ENCODE results near the gene UBE3A.

UBE3A gene

DNA sequence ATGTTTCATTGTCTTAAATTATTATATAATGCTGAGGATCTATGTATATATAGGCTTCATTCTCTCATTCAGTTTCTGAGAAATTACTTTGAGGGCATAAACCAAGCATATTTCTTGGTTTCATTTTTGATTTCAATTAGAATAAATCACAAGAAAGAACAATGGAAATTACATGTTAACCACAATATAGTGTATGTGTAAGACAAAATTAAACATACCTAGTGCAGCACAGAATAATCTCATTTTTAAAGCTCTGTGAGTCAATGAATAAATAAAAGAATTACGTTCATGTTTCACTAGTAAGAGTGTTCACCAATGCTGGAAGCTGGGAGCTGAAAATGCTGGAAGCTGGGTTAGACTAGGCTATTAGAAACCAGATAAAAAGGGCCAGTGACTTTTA, 72.8 kb downstream of the UBE3A start:
- Histone ChIP-seq H3K4ac (ENCODE audit: low read depth, low read length) (no peak overlapping the region), H4K8ac (ENCODE audit: low read depth, low read length) (no peak overlapping the region), H3K36me3 (ENCODE audit: control insufficient read depth, insufficient read depth, low read length) (peaks cover 1% of the 10 kb centered on the region), H3K79me1 (ENCODE audit: low read length) (peaks cover 2% of the 10 kb centered on the region), H3K27ac (ENCODE audit: low read depth, low read length) (no peak overlapping the region), H2BK120ac (ENCODE audit: low read depth, low read length) (no peak overlapping the region), H3K18ac (ENCODE audit: low read length) (no peak overlapping the region), H3K23ac (ENCODE audit: low read length) (no peak overlapping the region), H3K4me1 (ENCODE audit: control insufficient read depth, low read depth, low read length) (no peaks in the 10 kb centered on the region), H3K4me2 (ENCODE audit: low read length) (no peak overlapping the region), H3K56ac (ENCODE audit: low read length) (no peak overlapping the region), H3K9ac (ENCODE audit: low read length) (no peak overlapping the region), H3K4me3 (ENCODE audit: low read length) (no peak overlapping the region), H3K79me2 (ENCODE audit: control insufficient read depth, insufficient read depth, low read length) (peaks cover 2% of the 10 kb centered on the region), H4K5ac (ENCODE audit: low read length) (no peak overlapping the region), H3K27me3 (ENCODE audit: insufficient read depth, low read length, poor library complexity) (no peaks in the 10 kb centered on the region), H2BK15ac (replicated peaks; ENCODE audit: low read depth) (no peak overlapping the region), H2BK5ac (ENCODE audit: low read length) (no peak overlapping the region), H2AK5ac (ENCODE audit: low read length) (no peak overlapping the region)
- no CpG with 5 or more reads among the region's 1 CpG for WGBS (ENCODE audit: extremely low coverage, insufficient coverage, low lambda C conversion rate)
- no peak for DNase-seq

DNA sequence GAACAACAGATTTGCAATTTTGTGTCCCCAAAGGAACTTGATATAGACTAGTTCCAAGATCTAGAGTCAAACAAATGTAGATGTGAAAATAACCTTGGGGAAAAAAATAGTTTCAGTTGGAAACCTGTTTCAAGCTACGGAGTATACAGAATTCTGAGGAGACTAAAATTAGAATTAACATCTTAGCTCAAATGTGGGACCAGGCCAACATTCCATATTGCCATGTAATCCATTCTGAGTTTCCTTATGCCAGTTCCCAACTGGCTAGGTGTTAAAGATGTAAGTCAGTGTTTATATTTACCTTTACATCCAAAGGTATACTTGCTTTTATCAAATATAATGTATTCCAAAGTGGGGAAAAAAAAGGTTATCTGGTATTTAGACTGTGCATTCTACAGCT, 76.3 kb downstream of the UBE3A start:
- no CpG with 5 or more reads among the region's 1 CpG for WGBS (ENCODE audit: extremely low coverage, insufficient coverage, low lambda C conversion rate)
- Histone ChIP-seq H3K79me1 (ENCODE audit: low read length) (peaks cover 2% of the 10 kb centered on the region), H3K36me3 (ENCODE audit: control insufficient read depth, insufficient read depth, low read length) (no peaks in the 10 kb centered on the region), H2BK15ac (replicated peaks; ENCODE audit: low read depth) (no peak overlapping the region), H3K79me2 (ENCODE audit: control insufficient read depth, insufficient read depth, low read length) (peaks cover 2% of the 10 kb centered on the region), H3K18ac (ENCODE audit: low read length) (no peak overlapping the region), H3K4me2 (ENCODE audit: low read length) (no peak overlapping the region), H2BK120ac (ENCODE audit: low read depth, low read length) (no peak overlapping the region), H3K9ac (ENCODE audit: low read length) (no peak overlapping the region), H2AK5ac (ENCODE audit: low read length) (no peak overlapping the region), H3K27me3 (ENCODE audit: insufficient read depth, low read length, poor library complexity) (no peaks in the 10 kb centered on the region), H2BK5ac (ENCODE audit: low read length) (no peak overlapping the region), H3K4me3 (ENCODE audit: low read length) (no peak overlapping the region), H3K56ac (ENCODE audit: low read length) (no peak overlapping the region), H4K8ac (ENCODE audit: low read depth, low read length) (no peak overlapping the region), H3K23ac (ENCODE audit: low read length) (no peak overlapping the region), H3K27ac (ENCODE audit: low read depth, low read length) (no peak overlapping the region), H4K5ac (ENCODE audit: low read length) (no peak overlapping the region), H3K4ac (ENCODE audit: low read depth, low read length) (no peak overlapping the region), H3K4me1 (ENCODE audit: control insufficient read depth, low read depth, low read length) (no peaks in the 10 kb centered on the region)
- DNase-seq, result no peak

DNA sequence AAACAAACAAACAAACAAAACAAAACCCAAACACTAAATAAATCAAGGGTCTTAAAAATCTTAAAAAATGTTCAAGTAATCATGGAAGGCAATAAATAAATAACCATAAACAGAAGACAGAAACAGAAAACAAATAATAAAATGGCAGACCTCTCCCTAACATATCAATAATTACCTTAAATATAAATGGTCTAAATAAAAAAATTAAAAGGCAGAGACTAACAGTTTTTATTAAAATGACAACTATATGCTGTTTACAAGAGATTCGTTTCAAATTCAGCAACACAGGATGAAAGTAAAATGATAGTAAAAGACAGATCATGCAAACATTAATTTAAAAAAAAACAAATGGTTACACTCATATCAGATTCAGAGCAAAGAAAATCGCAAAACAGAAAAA, 91.1 kb downstream of the UBE3A start:
- peaks cover 1% of the 10 kb centered on the region for H3K79me2 ChIP-seq (ENCODE audit: control insufficient read depth, insufficient read depth, low read length)
- DNase-seq, result no peak
- no peak overlapping the region for H3K56ac ChIP-seq (ENCODE audit: low read length)
- H4K5ac ChIP-seq (ENCODE audit: low read length), result no peak overlapping the region
- no peak overlapping the region for H2BK120ac ChIP-seq (ENCODE audit: low read depth, low read length)
- H3K4me3 ChIP-seq (ENCODE audit: low read length), result no peak overlapping the region
- H2BK15ac ChIP-seq (replicated peaks; ENCODE audit: low read depth), result no peak overlapping the region
- H4K8ac ChIP-seq (ENCODE audit: low read depth, low read length), result no peak overlapping the region
- H3K27ac ChIP-seq (ENCODE audit: low read depth, low read length), result no peak overlapping the region
- H3K18ac ChIP-seq (ENCODE audit: low read length), result no peak overlapping the region
- no peaks in the 10 kb centered on the region for H3K4me1 ChIP-seq (ENCODE audit: control insufficient read depth, low read depth, low read length)
- H3K4me2 ChIP-seq (ENCODE audit: low read length), result no peak overlapping the region
- H3K36me3 ChIP-seq (ENCODE audit: control insufficient read depth, insufficient read depth, low read length), result no peaks in the 10 kb centered on the region
- H2BK5ac ChIP-seq (ENCODE audit: low read length), result no peak overlapping the region
- H3K79me1 ChIP-seq (ENCODE audit: low read length), result peaks cover 4% of the 10 kb centered on the region
- H3K9ac ChIP-seq (ENCODE audit: low read length), result no peak overlapping the region
- H3K4ac ChIP-seq (ENCODE audit: low read depth, low read length), result no peak overlapping the region
- H2AK5ac ChIP-seq (ENCODE audit: low read length), result no peak overlapping the region
- no CpG with 5 or more reads among the region's 2 CpGs for WGBS (ENCODE audit: extremely low coverage, insufficient coverage, low lambda C conversion rate)
- no peak overlapping the region for H3K23ac ChIP-seq (ENCODE audit: low read length)
- H3K27me3 ChIP-seq (ENCODE audit: insufficient read depth, low read length, poor library complexity), result no peaks in the 10 kb centered on the region

DNA sequence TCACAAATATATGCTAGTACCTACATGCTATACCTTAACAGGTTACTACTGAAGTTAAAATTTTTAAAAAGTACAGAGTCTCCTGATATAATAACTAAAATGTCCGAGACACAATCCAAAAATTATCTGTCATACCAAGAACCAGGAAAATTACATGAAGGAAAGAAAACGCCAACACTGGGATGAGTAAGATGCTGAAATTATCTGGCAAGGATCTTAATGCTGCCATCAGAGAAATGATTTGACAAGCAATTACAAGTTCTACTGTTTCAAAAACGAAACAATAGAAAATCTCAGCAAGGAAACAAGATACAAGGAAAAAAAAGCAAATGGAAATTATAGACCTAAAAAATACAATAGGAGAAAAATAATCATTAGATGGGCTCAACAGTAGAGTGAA, 92.5 kb downstream of the UBE3A start:
- WGBS (ENCODE audit: extremely low coverage, insufficient coverage, low lambda C conversion rate), result no CpG with 5 or more reads among the region's 3 CpGs
- no peaks in the 10 kb centered on the region for H3K4me1 ChIP-seq (ENCODE audit: control insufficient read depth, low read depth, low read length)

GRCh38 chr15:25345943-25346342, 92.9 kb downstream of the UBE3A start:
- H3K36me3 ChIP-seq (ENCODE audit: control insufficient read depth, insufficient read depth, low read length), result no peaks in the 10 kb centered on the region
- H3K56ac ChIP-seq (ENCODE audit: low read length), result peak overlapping the region; percentile 22
- H3K4ac ChIP-seq (ENCODE audit: low read depth, low read length), result no peak overlapping the region
- no peak overlapping the region for H2BK120ac ChIP-seq (ENCODE audit: low read depth, low read length)
- no peak overlapping the region for H2AK5ac ChIP-seq (ENCODE audit: low read length)
- no peaks in the 10 kb centered on the region for H3K27me3 ChIP-seq (ENCODE audit: insufficient read depth, low read length, poor library complexity)
- H3K27ac ChIP-seq (ENCODE audit: low read depth, low read length), result no peak overlapping the region
- no peak overlapping the region for H3K9ac ChIP-seq (ENCODE audit: low read length)
- H4K5ac ChIP-seq (ENCODE audit: low read length), result no peak overlapping the region
- H4K8ac ChIP-seq (ENCODE audit: low read depth, low read length), result no peak overlapping the region
- no CpG with 5 or more reads among the region's 3 CpGs for whole genome bisulfite sequencing (ENCODE audit: extremely low coverage, insufficient coverage, low lambda C conversion rate)
- H2BK5ac ChIP-seq (ENCODE audit: low read length), result no peak overlapping the region
- H3K4me2 ChIP-seq (ENCODE audit: low read length), result no peak overlapping the region
- H2BK15ac ChIP-seq (replicated peaks; ENCODE audit: low read depth), result no peak overlapping the region
- peaks cover 5% of the 10 kb centered on the region for H3K79me1 ChIP-seq (ENCODE audit: low read length)
- H3K23ac ChIP-seq (ENCODE audit: low read length), result no peak overlapping the region
- no peak overlapping the region for H3K4me3 ChIP-seq (ENCODE audit: low read length)
- peak; percentile 70 for DNase-seq
- no peaks in the 10 kb centered on the region for H3K4me1 ChIP-seq (ENCODE audit: control insufficient read depth, low read depth, low read length)
- H3K18ac ChIP-seq (ENCODE audit: low read length), result no peak overlapping the region
- peaks cover 1% of the 10 kb centered on the region for H3K79me2 ChIP-seq (ENCODE audit: control insufficient read depth, insufficient read depth, low read length)

More for the DNA sequence above, 92.5 kb downstream of the UBE3A start:
- H2BK5ac ChIP-seq (ENCODE audit: low read length), result no peak overlapping the region
- H3K18ac ChIP-seq (ENCODE audit: low read length), result no peak overlapping the region
- H4K8ac ChIP-seq (ENCODE audit: low read depth, low read length), result no peak overlapping the region
- peaks cover 5% of the 10 kb centered on the region for H3K79me1 ChIP-seq (ENCODE audit: low read length)
- H2AK5ac ChIP-seq (ENCODE audit: low read length), result no peak overlapping the region
- H3K9ac ChIP-seq (ENCODE audit: low read length), result no peak overlapping the region
- no peak overlapping the region for H3K56ac ChIP-seq (ENCODE audit: low read length)
- no peak overlapping the region for H2BK120ac ChIP-seq (ENCODE audit: low read depth, low read length)
- no peaks in the 10 kb centered on the region for H3K36me3 ChIP-seq (ENCODE audit: control insufficient read depth, insufficient read depth, low read length)
- peaks cover 1% of the 10 kb centered on the region for H3K79me2 ChIP-seq (ENCODE audit: control insufficient read depth, insufficient read depth, low read length)
- no peak overlapping the region for H3K4me2 ChIP-seq (ENCODE audit: low read length)
- no peak overlapping the region for H4K5ac ChIP-seq (ENCODE audit: low read length)
- no peak overlapping the region for H3K4ac ChIP-seq (ENCODE audit: low read depth, low read length)
- H2BK15ac ChIP-seq (replicated peaks; ENCODE audit: low read depth), result no peak overlapping the region
- DNase-seq, result no peak
- no peak overlapping the region for H3K27ac ChIP-seq (ENCODE audit: low read depth, low read length)
- H3K23ac ChIP-seq (ENCODE audit: low read length), result no peak overlapping the region
- H3K4me3 ChIP-seq (ENCODE audit: low read length), result no peak overlapping the region
- H3K27me3 ChIP-seq (ENCODE audit: insufficient read depth, low read length, poor library complexity), result no peaks in the 10 kb centered on the region

GRCh38 chr15:25342629-25343028, 96.2 kb downstream of the UBE3A start:
- H2BK120ac ChIP-seq (ENCODE audit: low read depth, low read length), result no peak overlapping the region
- H3K23ac ChIP-seq (ENCODE audit: low read length), result no peak overlapping the region
- H3K18ac ChIP-seq (ENCODE audit: low read length), result no peak overlapping the region
- H2AK5ac ChIP-seq (ENCODE audit: low read length), result no peak overlapping the region
- peaks cover 1% of the 10 kb centered on the region for H3K79me2 ChIP-seq (ENCODE audit: control insufficient read depth, insufficient read depth, low read length)
- H3K4ac ChIP-seq (ENCODE audit: low read depth, low read length), result no peak overlapping the region
- H3K79me1 ChIP-seq (ENCODE audit: low read length), result peaks cover 5% of the 10 kb centered on the region
- H3K9ac ChIP-seq (ENCODE audit: low read length), result no peak overlapping the region
- WGBS (ENCODE audit: extremely low coverage, insufficient coverage, low lambda C conversion rate), result no CpG with 5 or more reads among the region's 3 CpGs
- H3K4me3 ChIP-seq (ENCODE audit: low read length), result no peak overlapping the region
- no peak overlapping the region for H3K56ac ChIP-seq (ENCODE audit: low read length)
- H3K27me3 ChIP-seq (ENCODE audit: insufficient read depth, low read length, poor library complexity), result no peaks in the 10 kb centered on the region
- no peak overlapping the region for H3K27ac ChIP-seq (ENCODE audit: low read depth, low read length)
- no peaks in the 10 kb centered on the region for H3K4me1 ChIP-seq (ENCODE audit: control insufficient read depth, low read depth, low read length)
- H3K4me2 ChIP-seq (ENCODE audit: low read length), result no peak overlapping the region
- no peak for DNase-seq
- no peak overlapping the region for H4K5ac ChIP-seq (ENCODE audit: low read length)
- no peak overlapping the region for H2BK5ac ChIP-seq (ENCODE audit: low read length)
- no peak overlapping the region for H4K8ac ChIP-seq (ENCODE audit: low read depth, low read length)
- H2BK15ac ChIP-seq (replicated peaks; ENCODE audit: low read depth), result no peak overlapping the region
- no peaks in the 10 kb centered on the region for H3K36me3 ChIP-seq (ENCODE audit: control insufficient read depth, insufficient read depth, low read length)

All from mesendoderm (in vitro differentiated cells).